Activated T-helper 9 cell treated with anti-CD3 and anti-CD28 coated beads, Interleukin-2, amount 50 U/mL, for 16 hours (primary cell): Measurements from ENCODE around the gene TSPAN15.

Experiments
- DNase-seq: peaks from one replicate; pipeline ENCODE4 v3.0.0-alpha.2; 2020; ENCODE audit warnings: low read depth

Gene TSPAN15

GRCh38 chr10:69451209-69451783 lies at the start of gene TSPAN15:
TSPAN15 (plus strand) TSS chr10:69451465; CDS start chr10:69451595, 130 bp downstream.
- DNase-seq: peak; percentile 78

- DNase-seq: no peak
These were observed 48.9 kb upstream of the TSPAN15 start for GRCh38 chr10:69402386-69402785.

- DNase-seq: no peak
These were observed 48.2 kb upstream of the TSPAN15 start for GRCh38 chr10:69403066-69403465.

- DNase-seq: no peak
These were observed 47.7 kb upstream of the TSPAN15 start for GRCh38 chr10:69403519-69403918.

GRCh38 chr10:69404786-69405185 lies 46.5 kb upstream of the TSPAN15 start:
- DNase-seq: no peak

GRCh38 chr10:69405221-69405620 lies 46.0 kb upstream of the TSPAN15 start:
- DNase-seq: no peak

- no peak for DNase-seq
These were observed 44.9 kb upstream of the TSPAN15 start for GRCh38 chr10:69406302-69406811.

GRCh38 chr10:69406816-69407580 lies 44.3 kb upstream of the TSPAN15 start:
- no peak for DNase-seq

- DNase-seq: no peak
These were observed 43.5 kb upstream of the TSPAN15 start for GRCh38 chr10:69407621-69408301.

- peak; percentile 85 for DNase-seq
These were observed 42.7 kb upstream of the TSPAN15 start for GRCh38 chr10:69408318-69409175.

- no peak for DNase-seq
These were observed 42.1 kb upstream of the TSPAN15 start for GRCh38 chr10:69409176-69409495.

GRCh38 chr10:69409968-69410367 lies 41.3 kb upstream of the TSPAN15 start:
- no peak for DNase-seq

GRCh38 chr10:69410487-69410886 lies 40.8 kb upstream of the TSPAN15 start:
- DNase-seq: no peak

- no peak for DNase-seq
These were observed 39.8 kb upstream of the TSPAN15 start for GRCh38 chr10:69411476-69411875.

- DNase-seq: no peak
These were observed 39.0 kb upstream of the TSPAN15 start for GRCh38 chr10:69412232-69412790.

- no peak for DNase-seq
These were observed 37.9 kb upstream of the TSPAN15 start for GRCh38 chr10:69413221-69413865.

GRCh38 chr10:69414036-69415018 lies 36.9 kb upstream of the TSPAN15 start:
- DNase-seq: no peak

- no peak for DNase-seq
These were observed 36.2 kb upstream of the TSPAN15 start for GRCh38 chr10:69415049-69415448.

- DNase-seq: no peak
These were observed 35.3 kb upstream of the TSPAN15 start for GRCh38 chr10:69415951-69416350.

- no peak for DNase-seq
These were observed 34.6 kb upstream of the TSPAN15 start, which contains the start of gene TACR2 for GRCh38 chr10:69416695-69417094. TACR2 (minus strand) TSS chr10:69416918; CDS start chr10:69416323, 595 bp downstream.
